Ovary (tissue), 3 donors: ENCODE measurements around the gene KCNK17.

ENCODE experiments used
- CTCF ChIP-seq, 3 donors: fragments of 450-650 bp in 2 of 3; fragments of 200-600 bp in 1 of 3; IDR thresholded peaks; one replicate each; pipeline versions ENCODE4 v1.5.1 to v1.8.0; 2016 to 2022; ENCODE audit warnings: antibody characterized with exemption in 3 of 3, mild to moderate bottlenecking in 1 of 3
- EP300 ChIP-seq: sonication (generic); formaldehyde crosslinking; IDR thresholded peaks from one replicate; pipeline ENCODE4 v1.6.1; 2017; ENCODE audit warnings: antibody characterized with exemption
- POLR2A ChIP-seq: fragments of 450-650 bp; IDR thresholded peaks from one replicate; pipeline ENCODE4 v1.6.1; 2017; ENCODE audit warnings: antibody characterized with exemption, mild to moderate bottlenecking, moderate library complexity
- donor health status: DM: no; HTN: no; CAD: no.

- no peak for TF ChIP-seq CTCF (IDR thresholded peaks at IDR 0.05)
- no peak for TF ChIP-seq POLR2A
- no peak for TF ChIP-seq EP300
Observed at GRCh38 chr6:39327507-39327906, 13.3 kb upstream of the KCNK17 start.
